ENCODE measurements around the gene HNRNPA2B1. TPM values are rescaled to one million over a fixed set of nuclear protein-coding genes. Genes with fewer than 3 reads are reported as not detected.
"Not testable (repeated sequence)": the region's sequence is repeated elsewhere in the genome, so short reads cannot be mapped to it uniquely, and the experiment has no call there.

Gene HNRNPA2B1
- total RNA-seq, 1 donor, result 240 TPM

GRCh38 chr7:26167303-26167934, 33.1 kb downstream of the HNRNPA2B1 start:
- Histone ChIP-seq H3K9me3 (ENCODE audit: low read depth, low read length) (no peaks in the 10 kb centered on the region), H3K4me3 (ENCODE audit: low read length) (no peak overlapping the region), H3K4me1 (ENCODE audit: insufficient read depth, low read length) (peaks cover 7% of the 10 kb centered on the region), H3K27me3 (ENCODE audit: insufficient read depth, low read length) (no peaks in the 10 kb centered on the region)

GRCh38 chr7:26166684-26167266, 33.8 kb downstream of the HNRNPA2B1 start:
- no peak overlapping the region for H3K4me3 ChIP-seq (ENCODE audit: low read length)
- H3K27me3 ChIP-seq (ENCODE audit: insufficient read depth, low read length), result no peaks in the 10 kb centered on the region
- no peaks in the 10 kb centered on the region for H3K9me3 ChIP-seq (ENCODE audit: low read depth, low read length)
- H3K4me1 ChIP-seq (ENCODE audit: insufficient read depth, low read length), result peaks cover 7% of the 10 kb centered on the region

GRCh38 chr7:26165950-26166683, 34.4 kb downstream of the HNRNPA2B1 start:
- H3K4me1 ChIP-seq (ENCODE audit: insufficient read depth, low read length), result peaks cover 7% of the 10 kb centered on the region
- H3K27me3 ChIP-seq (ENCODE audit: insufficient read depth, low read length), result no peaks in the 10 kb centered on the region
- no peaks in the 10 kb centered on the region for H3K9me3 ChIP-seq (ENCODE audit: low read depth, low read length)
- H3K4me3 ChIP-seq (ENCODE audit: low read length), result no peak overlapping the region

- H3K4me3 ChIP-seq (ENCODE audit: low read length); H3K27me3 ChIP-seq (ENCODE audit: insufficient read depth, low read length); H3K4me1 ChIP-seq (ENCODE audit: insufficient read depth, low read length); H3K9me3 ChIP-seq (ENCODE audit: low read depth, low read length): not testable (repeated sequence)
Observed at GRCh38 chr7:26163804-26164203, 36.7 kb downstream of the HNRNPA2B1 start.

- Histone ChIP-seq H3K27me3 (ENCODE audit: insufficient read depth, low read length) (no peaks in the 10 kb centered on the region), H3K9me3 (ENCODE audit: low read depth, low read length) (no peaks in the 10 kb centered on the region), H3K4me3 (ENCODE audit: low read length) (no peak overlapping the region), H3K4me1 (ENCODE audit: insufficient read depth, low read length) (peaks cover 7% of the 10 kb centered on the region)
Observed at GRCh38 chr7:26162431-26162830, 38.1 kb downstream of the HNRNPA2B1 start.

GRCh38 chr7:26160896-26161295, 39.6 kb downstream of the HNRNPA2B1 start:
- no peak overlapping the region for H3K4me3 ChIP-seq (ENCODE audit: low read length)
- no peaks in the 10 kb centered on the region for H3K9me3 ChIP-seq (ENCODE audit: low read depth, low read length)
- no peaks in the 10 kb centered on the region for H3K27me3 ChIP-seq (ENCODE audit: insufficient read depth, low read length)
- peaks cover 14% of the 10 kb centered on the region for H3K4me1 ChIP-seq (ENCODE audit: insufficient read depth, low read length)

GRCh38 chr7:26159243-26159642, 41.3 kb downstream of the HNRNPA2B1 start:
- H3K4me3 ChIP-seq (ENCODE audit: low read length), result no peak overlapping the region
- no peaks in the 10 kb centered on the region for H3K9me3 ChIP-seq (ENCODE audit: low read depth, low read length)
- H3K4me1 ChIP-seq (ENCODE audit: insufficient read depth, low read length), result peaks cover 30% of the 10 kb centered on the region
- no peaks in the 10 kb centered on the region for H3K27me3 ChIP-seq (ENCODE audit: insufficient read depth, low read length)

GRCh38 chr7:26157520-26158105, 42.9 kb downstream of the HNRNPA2B1 start:
- no peaks in the 10 kb centered on the region for H3K9me3 ChIP-seq (ENCODE audit: low read depth, low read length)
- H3K27me3 ChIP-seq (ENCODE audit: insufficient read depth, low read length), result peaks cover 11% of the 10 kb centered on the region
- H3K4me3 ChIP-seq (ENCODE audit: low read length), result no peak overlapping the region
- H3K4me1 ChIP-seq (ENCODE audit: insufficient read depth, low read length), result peaks cover 46% of the 10 kb centered on the region

- H3K4me3 ChIP-seq (ENCODE audit: low read length), result no peak overlapping the region
- peaks cover 11% of the 10 kb centered on the region for H3K27me3 ChIP-seq (ENCODE audit: insufficient read depth, low read length)
- no peaks in the 10 kb centered on the region for H3K9me3 ChIP-seq (ENCODE audit: low read depth, low read length)
- peaks cover 50% of the 10 kb centered on the region for H3K4me1 ChIP-seq (ENCODE audit: insufficient read depth, low read length)
Observed at GRCh38 chr7:26156451-26157420, 43.8 kb downstream of the HNRNPA2B1 start.

GRCh38 chr7:26155531-26156375, 44.8 kb downstream of the HNRNPA2B1 start:
- Histone ChIP-seq H3K4me1 (ENCODE audit: insufficient read depth, low read length) (peaks cover 57% of the 10 kb centered on the region), H3K9me3 (ENCODE audit: low read depth, low read length) (no peaks in the 10 kb centered on the region), H3K27me3 (ENCODE audit: insufficient read depth, low read length) (peaks cover 11% of the 10 kb centered on the region), H3K4me3 (ENCODE audit: low read length) (no peak overlapping the region)

GRCh38 chr7:26153823-26154783, 46.4 kb downstream of the HNRNPA2B1 start:
- Histone ChIP-seq H3K9me3 (ENCODE audit: low read depth, low read length) (no peaks in the 10 kb centered on the region), H3K27me3 (ENCODE audit: insufficient read depth, low read length) (peaks cover 11% of the 10 kb centered on the region), H3K4me3 (ENCODE audit: low read length) (peak overlapping the region; percentile 55), H3K4me1 (ENCODE audit: insufficient read depth, low read length) (peaks cover 57% of the 10 kb centered on the region)

- Histone ChIP-seq H3K27me3 (ENCODE audit: insufficient read depth, low read length) (peaks cover 11% of the 10 kb centered on the region), H3K4me1 (ENCODE audit: insufficient read depth, low read length) (peaks cover 57% of the 10 kb centered on the region), H3K9me3 (ENCODE audit: low read depth, low read length) (no peaks in the 10 kb centered on the region), H3K4me3 (ENCODE audit: low read length) (peak overlapping the region; percentile 55)
Observed at GRCh38 chr7:26153241-26153822, 47.2 kb downstream of the HNRNPA2B1 start.

Data from mononuclear cell (primary cell).